Measurements from ENCODE around the gene CCDC196.

DNA sequence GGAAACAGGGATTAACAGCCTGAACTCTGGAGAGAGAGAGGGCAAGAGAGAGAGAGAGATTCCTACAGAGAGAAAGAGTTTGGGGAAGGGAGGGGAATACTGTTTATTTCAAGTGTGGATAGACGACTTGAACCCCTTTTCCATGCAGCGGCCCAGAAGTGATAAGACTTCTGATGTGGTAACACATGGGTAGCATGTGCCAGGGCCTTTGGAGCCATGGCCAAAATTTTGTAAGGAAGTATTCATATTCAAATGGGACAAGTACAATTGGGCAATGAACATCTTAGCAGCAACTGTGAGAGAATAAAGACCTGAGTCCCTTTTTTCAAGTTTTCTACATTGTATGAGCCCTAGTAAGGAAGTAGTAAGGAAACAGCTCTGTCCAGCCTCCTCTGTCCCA lies 42.4 kb upstream of the CCDC196 start:
- TF ChIP-seq, protein P1, sequence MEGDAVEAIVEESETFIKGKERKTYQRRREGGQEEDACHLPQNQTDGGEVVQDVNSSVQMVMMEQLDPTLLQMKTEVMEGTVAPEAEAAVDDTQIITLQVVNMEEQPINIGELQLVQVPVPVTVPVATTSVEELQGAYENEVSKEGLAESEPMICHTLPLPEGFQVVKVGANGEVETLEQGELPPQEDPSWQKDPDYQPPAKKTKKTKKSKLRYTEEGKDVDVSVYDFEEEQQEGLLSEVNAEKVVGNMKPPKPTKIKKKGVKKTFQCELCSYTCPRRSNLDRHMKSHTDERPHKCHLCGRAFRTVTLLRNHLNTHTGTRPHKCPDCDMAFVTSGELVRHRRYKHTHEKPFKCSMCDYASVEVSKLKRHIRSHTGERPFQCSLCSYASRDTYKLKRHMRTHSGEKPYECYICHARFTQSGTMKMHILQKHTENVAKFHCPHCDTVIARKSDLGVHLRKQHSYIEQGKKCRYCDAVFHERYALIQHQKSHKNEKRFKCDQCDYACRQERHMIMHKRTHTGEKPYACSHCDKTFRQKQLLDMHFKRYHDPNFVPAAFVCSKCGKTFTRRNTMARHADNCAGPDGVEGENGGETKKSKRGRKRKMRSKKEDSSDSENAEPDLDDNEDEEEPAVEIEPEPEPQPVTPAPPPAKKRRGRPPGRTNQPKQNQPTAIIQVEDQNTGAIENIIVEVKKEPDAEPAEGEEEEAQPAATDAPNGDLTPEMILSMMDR (optimal IDR thresholded peaks at IDR 0.05 in 1 of 3, IDR thresholded peaks at IDR 0.05 in 1 of 3, conservative IDR thresholded peaks at IDR 0.05 in 1 of 3; ENCODE audit: extremely low read depth in 1 of 3, insufficient read depth in 2 of 3, low read length in 3 of 3), result no peak
- no peak for TF ChIP-seq EZH2 (IDR thresholded peaks at IDR 0.05; ENCODE audit: low read length)

Measured in keratinocyte (primary cell).